H54 (cell line): Measurements from ENCODE around the gene MAP3K6.
A peak's percentile ranks its signal among the peaks of the same experiment; 100 is the strongest.
"Not testable (repeated sequence)": the region's sequence is repeated elsewhere in the genome, so short reads cannot be mapped to it uniquely, and the experiment has no call there.

Experiments
- DNase-seq: peaks from one replicate; pipeline ENCODE4 v3.0.0; 2011; ENCODE audit warnings: low spot score, mixed read lengths; ENCODE audit not compliant: insufficient read length
- FAIRE-seq: peaks from 3 replicates; lab custom pipeline; 2011; peaks lifted over from hg19 to GRCh38; lab: Jason Lieb, UNC
- POLR2A ChIP-seq: IDR thresholded peaks from 2 replicates; pipeline ENCODE4 v1.6.1; 2011; ENCODE audit warnings: low read depth, mild to moderate bottlenecking, low read length

MAP3K6 gene

GRCh38 chr1:27392096-27392777 lies 25.5 kb upstream of the MAP3K6 start, which contains the start of gene GPR3:
Gene GPR3 (plus strand): TSS chr1:27392622. CDS start chr1:27393799, 1,177 bp downstream.
- DNase-seq = peak; percentile 87
- no peak for FAIRE-seq
- 0 out of 2 replicates have a peak, but pooled peaks have one; percentile 16 for TF ChIP-seq POLR2A

- TF ChIP-seq POLR2A = no peak
- FAIRE-seq (no peak), DNase-seq (peak; percentile 43)
Observed at GRCh38 chr1:27391511-27392095, 24.8 kb upstream of the MAP3K6 start.

DNA sequence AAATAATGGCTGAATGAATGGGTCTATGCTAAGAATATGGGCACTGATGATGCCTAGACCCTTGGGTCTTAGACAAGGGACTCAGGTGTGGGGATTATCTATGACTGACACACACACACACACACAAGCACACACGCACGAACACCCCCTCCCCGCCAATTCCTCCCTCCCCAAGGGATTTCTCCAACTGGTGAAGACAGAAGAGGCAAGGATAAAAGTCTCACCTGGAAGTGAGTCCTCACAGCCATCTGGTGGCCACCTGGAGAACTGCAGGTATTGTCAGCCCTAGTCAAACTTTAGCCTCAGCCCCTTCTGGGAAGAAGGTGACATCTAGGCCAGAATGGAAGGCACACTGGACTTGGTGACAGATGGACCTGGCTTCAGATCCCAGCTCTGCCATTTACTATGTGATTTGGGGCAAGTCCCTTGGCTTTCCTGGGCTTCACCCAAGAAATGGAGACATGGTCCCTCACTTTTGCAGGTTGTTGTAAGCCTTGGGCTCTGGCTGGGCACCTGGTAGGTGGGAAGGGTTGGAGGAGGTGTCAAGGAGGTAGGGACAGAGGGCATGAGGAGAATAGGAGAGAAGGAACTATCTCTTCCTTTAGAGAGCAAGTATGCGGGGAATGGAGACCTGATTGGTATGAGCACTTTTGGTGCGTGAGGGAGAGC lies 21.7 kb upstream of the MAP3K6 start:
- FAIRE-seq = no peak
- no peak for DNase-seq
- TF ChIP-seq POLR2A = no peak

DNA sequence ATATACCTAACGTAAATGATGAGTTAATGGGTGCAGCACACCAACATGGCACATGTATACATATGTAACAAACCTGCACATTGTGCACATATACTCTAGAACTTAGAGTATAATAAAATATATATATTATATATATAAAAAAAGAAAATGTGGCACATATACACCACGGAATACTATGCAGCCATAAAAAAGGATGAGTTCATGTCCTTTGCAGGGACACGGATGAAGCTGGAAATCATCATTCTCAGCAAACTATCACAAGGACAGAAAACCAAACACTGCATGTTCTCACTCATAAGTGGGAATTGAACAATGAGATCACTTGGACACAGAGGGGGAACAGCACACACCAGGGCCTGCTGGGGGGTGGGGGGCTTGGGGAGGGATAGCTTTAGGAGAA lies 18.0 kb upstream of the MAP3K6 start:
- FAIRE-seq = not testable (repeated sequence)

GRCh38 chr1:27383661-27384060 lies 16.9 kb upstream of the MAP3K6 start:
- TF ChIP-seq POLR2A = no peak

More for the DNA sequence above, 18.0 kb upstream of the MAP3K6 start:
- DNase-seq = not testable (repeated sequence)

GRCh38 chr1:27383039-27383605 lies 16.4 kb upstream of the MAP3K6 start, which contains the start of gene CD164L2:
Gene CD164L2 (minus strand): TSS chr1:27383333. CDS start chr1:27383239, 94 bp downstream.
- TF ChIP-seq POLR2A = no peak
- FAIRE-seq = no peak
- DNase-seq = no peak

More at GRCh38 chr1:27383661-27384060, 16.9 kb upstream of the MAP3K6 start:
- DNase-seq = no peak
- FAIRE-seq = no peak

- FAIRE-seq (no peak), DNase-seq (no peak)
- TF ChIP-seq POLR2A = no peak
Observed at GRCh38 chr1:27381969-27382762, 15.4 kb upstream of the MAP3K6 start.

DNA sequence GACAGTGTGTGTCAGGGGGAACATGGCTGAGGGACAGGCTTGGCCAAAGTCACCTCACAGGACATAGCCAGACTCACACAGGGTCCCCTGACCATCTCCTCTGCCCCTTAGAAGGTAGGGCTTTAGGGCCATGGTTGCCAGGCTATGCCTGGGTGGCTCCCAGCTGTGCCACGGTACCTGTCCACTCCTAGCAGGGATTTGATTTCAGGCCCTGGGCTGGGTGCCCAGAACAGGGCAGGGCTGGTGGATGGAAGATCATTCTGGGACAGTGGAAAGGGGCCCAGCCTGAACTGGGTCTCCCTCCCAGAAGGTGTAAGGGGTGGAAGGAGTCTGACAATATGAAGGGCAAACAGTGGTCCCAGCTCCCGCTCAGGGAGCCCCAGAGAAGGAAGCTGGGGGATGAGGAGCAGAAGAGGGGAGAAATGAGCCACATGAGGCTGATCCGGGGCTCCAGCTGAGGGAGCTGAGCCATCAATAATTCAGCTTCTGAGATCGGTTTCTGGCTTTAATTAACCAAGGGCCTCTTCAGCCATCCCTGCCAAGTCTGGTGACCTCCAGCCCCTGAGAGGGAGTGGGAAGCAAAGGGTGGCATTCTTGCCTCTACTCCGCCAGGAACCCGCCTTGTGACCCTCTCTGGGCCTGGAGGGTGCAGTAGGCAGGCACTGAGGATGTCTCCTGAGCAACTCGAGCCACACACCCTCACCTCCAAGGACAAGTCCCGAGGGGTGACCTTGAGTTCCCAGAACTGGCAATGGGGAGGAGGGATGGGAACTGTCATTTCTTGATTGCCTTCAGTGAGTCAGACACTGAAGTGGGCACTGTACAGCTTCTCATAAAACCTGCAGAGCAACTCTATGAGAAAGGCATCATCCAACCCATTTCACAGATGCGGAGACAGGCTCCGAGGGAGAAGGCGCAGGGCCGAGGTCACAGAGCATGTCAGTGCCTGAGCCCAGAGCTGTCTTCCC lies 14.3 kb upstream of the MAP3K6 start:
- FAIRE-seq = no peak
- TF ChIP-seq POLR2A = no peak
- DNase-seq = no peak

DNA sequence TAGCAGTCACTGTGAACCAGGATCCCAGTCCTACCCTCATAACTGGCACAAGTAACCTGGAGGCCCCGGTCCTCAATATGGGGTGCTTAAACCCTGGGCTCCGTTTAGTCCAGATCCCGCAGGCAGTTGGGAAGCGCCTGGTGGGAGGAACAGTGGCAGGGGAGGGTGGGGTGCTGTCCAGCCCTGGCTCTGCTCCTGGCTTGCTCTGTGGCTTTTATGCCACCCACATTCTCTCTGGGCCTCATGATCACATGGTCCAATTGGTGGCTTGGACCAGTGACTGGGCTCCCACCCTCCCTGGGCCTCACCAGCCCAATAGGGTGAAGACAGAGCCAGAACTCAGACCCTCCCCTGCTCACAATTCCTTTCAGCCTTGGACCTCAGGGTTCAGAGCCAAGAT lies 13.5 kb upstream of the MAP3K6 start:
- no peak for TF ChIP-seq POLR2A
- DNase-seq (no peak), FAIRE-seq (no peak)

GRCh38 chr1:27379564-27380122 lies 12.9 kb upstream of the MAP3K6 start:
- no peak for TF ChIP-seq POLR2A
- DNase-seq = no peak
- FAIRE-seq = no peak

GRCh38 chr1:27377760-27378495 lies 11.2 kb upstream of the MAP3K6 start:
- no peak for TF ChIP-seq POLR2A
- DNase-seq (no peak), FAIRE-seq (no peak)
